ENCODE results near the gene CLPX.
"Not testable (repeated sequence)": the region's sequence is repeated elsewhere in the genome, so short reads cannot be mapped to it uniquely, and the experiment has no call there.

CLPX gene

DNA sequence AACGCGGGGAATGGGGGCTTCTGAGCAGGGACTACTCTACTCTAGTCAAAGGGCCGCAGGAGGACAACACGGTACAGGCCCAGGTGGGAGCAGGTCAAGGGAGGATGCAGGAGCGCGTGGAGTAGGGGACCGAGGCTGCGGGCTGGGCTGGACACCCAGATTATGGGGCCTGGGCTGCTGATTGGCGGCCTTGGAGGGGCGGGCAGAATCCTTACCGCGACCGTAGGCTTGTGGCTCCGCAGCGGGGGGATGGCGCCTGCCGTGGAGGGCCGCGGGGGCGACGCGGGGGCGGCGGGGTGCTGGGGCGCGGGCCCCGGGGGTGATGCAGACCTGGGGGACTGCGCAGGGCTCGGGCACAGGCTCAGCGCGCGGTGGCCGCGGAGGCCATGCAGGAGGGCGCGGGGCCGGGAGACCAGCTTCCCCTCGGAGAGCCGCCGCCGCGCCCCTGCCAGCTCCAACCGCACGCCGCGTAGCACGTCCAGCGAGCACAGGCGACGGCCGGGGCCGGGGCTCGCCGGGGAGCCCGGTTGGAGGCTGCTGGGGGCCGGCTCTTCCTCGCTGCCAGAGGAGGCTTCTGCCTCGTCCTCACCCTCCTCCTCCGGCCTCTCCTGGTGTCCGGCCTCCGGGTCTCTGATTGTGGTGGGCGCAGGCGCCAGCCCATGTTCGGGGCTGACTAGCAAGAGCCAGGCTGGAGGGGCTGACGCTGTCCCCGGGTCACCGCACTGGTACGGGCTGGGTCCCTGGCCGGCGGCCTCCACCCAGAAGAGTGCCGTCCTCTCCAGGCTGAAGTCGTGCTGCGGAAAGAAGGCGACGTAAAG is 83.0 kb downstream of the CLPX start:
- DNase-seq (ENCODE audit: low read depth, low spot score): no peak

GRCh38 chr15:65101411-65101890 is 83.7 kb downstream of the CLPX start:
- peak; percentile 8 for DNase-seq (ENCODE audit: low read depth, low spot score)

DNA sequence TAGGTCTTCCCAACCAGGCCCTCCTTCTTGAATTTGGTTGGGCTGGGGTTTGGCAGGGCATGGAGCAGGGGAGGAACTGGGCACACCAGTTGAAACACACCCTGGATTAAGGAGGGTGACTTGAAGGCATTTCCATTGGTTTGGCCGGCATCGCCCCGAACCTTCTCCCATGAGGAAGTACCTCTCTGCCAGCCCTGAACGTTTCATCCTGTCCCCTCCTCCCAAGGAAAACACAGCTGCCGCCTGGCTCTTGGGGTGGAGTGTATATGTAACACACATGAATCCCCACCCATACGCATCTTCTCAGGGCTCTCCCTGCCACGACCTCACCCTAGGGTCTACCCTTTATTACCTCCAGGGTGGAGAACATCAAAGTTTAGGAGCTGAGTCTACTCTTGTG is 84.7 kb downstream of the CLPX start:
- no peak for DNase-seq (ENCODE audit: low read depth, low spot score)

DNA sequence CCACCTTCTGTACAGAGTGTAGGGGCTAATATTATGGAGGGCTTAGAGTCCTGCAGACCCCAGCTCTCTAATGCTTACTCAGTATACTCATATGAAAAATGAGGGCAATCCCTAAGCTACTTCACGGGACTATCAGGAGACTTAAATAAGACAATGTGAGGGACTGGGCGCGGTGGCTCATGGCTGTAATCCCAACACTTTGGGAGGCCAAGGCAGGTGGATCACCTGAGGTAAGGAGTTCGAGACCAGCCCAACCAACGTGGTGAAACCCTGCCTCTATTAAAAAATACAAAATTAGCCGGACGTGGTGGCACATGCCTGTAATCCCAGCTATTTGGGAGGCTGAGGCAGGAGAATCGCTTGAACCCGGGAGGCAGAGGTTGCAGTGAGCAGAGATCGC is 85.3 kb downstream of the CLPX start:
- DNase-seq (ENCODE audit: low read depth, low spot score): not testable (repeated sequence)

- no peak for DNase-seq (ENCODE audit: low read depth, low spot score)
Measured at GRCh38 chr15:65099336-65099735, 85.8 kb downstream of the CLPX start.

All from activated CD4-positive, CD25-positive, alpha-beta regulatory T cell treated with anti-CD3 and anti-CD28 coated beads, Interleukin-2, amount 50 U/mL, for 16 hours (primary cell).